Tibial artery (tissue), 4 donors: Measurements from ENCODE around the gene CDC14B.

Experiments
- DNase-seq, 2 donors: peaks; one replicate each; pipeline ENCODE4 v3.0.0-alpha.2; 2019
- H3K27ac ChIP-seq, 2 donors: fragments of 200-600 bp; sonication (generic) in 1 of 2; 1 replicate in 1 of 2; 2 replicates in 1 of 2; pipeline ENCODE4 v1.5.1; 2018 to 2019; ENCODE audit warnings: mild to moderate bottlenecking in 1 of 2
- H3K27me3 ChIP-seq, 2 donors: fragments of 200-600 bp; sonication (generic) in 1 of 2; one replicate each; pipeline versions ENCODE4 v1.5.1 to v1.6.0; 2016 to 2019
- H3K36me3 ChIP-seq, 3 donors: fragments of 200-600 bp; sonication (generic) in 2 of 3; one replicate each; pipeline ENCODE4 v1.5.1; 2016 to 2019; ENCODE audit warnings: mild to moderate bottlenecking in 2 of 3
- H3K4me1 ChIP-seq, 4 donors: fragments of 200-600 bp; sonication (generic) in 2 of 4; 1 replicate in 3 of 4; 2 replicates in 1 of 4; pipeline ENCODE4 v1.5.1; 2016 to 2019
- H3K4me3 ChIP-seq, 2 donors: fragments of 200-600 bp; sonication (generic) in 1 of 2; 1 replicate in 1 of 2; 2 replicates in 1 of 2; pipeline ENCODE4 v1.5.1; 2018 to 2019; ENCODE audit warnings: mild to moderate bottlenecking in 2 of 2
- H3K9me3 ChIP-seq, 3 donors: fragments of 200-600 bp; sonication (generic) in 1 of 3; one replicate each; pipeline ENCODE4 v1.5.1; 2016 to 2019
- CTCF ChIP-seq, 2 experiments: fragments of 200-600 bp in 1 of 2; fragments of 450-650 bp in 1 of 2; IDR thresholded peaks; one replicate each; pipeline ENCODE4 v1.5.1; 2017 to 2019; ENCODE audit warnings: antibody characterized with exemption in 2 of 2, mild to moderate bottlenecking in 1 of 2, moderate library complexity in 1 of 2
- intact Hi-C: fragments of 100-400 bp; cut with DNase I; formaldehyde crosslinking; loops from one replicate; pipeline ENCODE4 v1.15.0; 2023; ENCODE audit warnings: low total_unique reads

Gene CDC14B

GRCh38 chr9:96502539-96503373, 116.9 kb downstream of the CDC14B start:
- peaks cover 0 to 63% (median 21%) of the 10 kb centered on the region in 4 donors for H3K4me1 ChIP-seq
- peaks cover 0 to 9% (median 8%) of the 10 kb centered on the region in 3 donors for H3K36me3 ChIP-seq
- no peak for TF ChIP-seq CTCF (IDR thresholded peaks at IDR 0.05)
- H3K27me3 ChIP-seq, result no peaks in the 10 kb centered on the region
- intact Hi-C loops, result no loop called here
- H3K27ac ChIP-seq, result peak overlapping the region in 1 of 2 donors; percentile 43
- DNase-seq, result peak; percentile 57 to 64
- no peak overlapping the region for H3K4me3 ChIP-seq
- H3K9me3 ChIP-seq, result no peaks in the 10 kb centered on the region

GRCh38 chr9:96501633-96502538, 117.8 kb downstream of the CDC14B start:
- intact Hi-C loops, result no loop called here

GRCh38 chr9:96500696-96501632, 118.7 kb downstream of the CDC14B start:
- DNase-seq, result peak in 1 of 2 donors; percentile 29

More at GRCh38 chr9:96501633-96502538, 117.8 kb downstream of the CDC14B start:
- no peaks in the 10 kb centered on the region for H3K9me3 ChIP-seq
- H3K27me3 ChIP-seq, result no peaks in the 10 kb centered on the region
- H3K36me3 ChIP-seq, result peaks cover 0 to 9% (median 8%) of the 10 kb centered on the region in 3 donors
- peak overlapping the region in 1 of 2 donors; percentile 43 for H3K27ac ChIP-seq
- peaks cover 0 to 61% (median 20%) of the 10 kb centered on the region in 4 donors for H3K4me1 ChIP-seq
- no peak for TF ChIP-seq CTCF (IDR thresholded peaks at IDR 0.05)
- no peak overlapping the region for H3K4me3 ChIP-seq
- DNase-seq, result peak in 1 of 2 donors; percentile 39

GRCh38 chr9:96499257-96499656, 120.4 kb downstream of the CDC14B start:
- no peaks in the 10 kb centered on the region for H3K9me3 ChIP-seq
- no peak overlapping the region for H3K4me3 ChIP-seq
- H3K27me3 ChIP-seq, result no peaks in the 10 kb centered on the region
- H3K36me3 ChIP-seq, result peaks cover 3 to 24% (median 21%) of the 10 kb centered on the region in 3 donors
- peak in 1 of 2 donors; percentile 58 for DNase-seq
- no peak for TF ChIP-seq CTCF (IDR thresholded peaks at IDR 0.05)
- H3K27ac ChIP-seq, result no peak overlapping the region
- intact Hi-C loops, result no loop called here
- H3K4me1 ChIP-seq, result peaks cover 0 to 39% (median 13%) of the 10 kb centered on the region in 4 donors

More at GRCh38 chr9:96500696-96501632, 118.7 kb downstream of the CDC14B start:
- intact Hi-C loops, result no loop called here
- H3K4me1 ChIP-seq, result peaks cover 0 to 55% (median 19%) of the 10 kb centered on the region in 4 donors
- TF ChIP-seq CTCF (IDR thresholded peaks at IDR 0.05), result no peak
- H3K36me3 ChIP-seq, result peaks cover 2 to 17% (median 16%) of the 10 kb centered on the region in 3 donors
- H3K4me3 ChIP-seq, result no peak overlapping the region
- no peaks in the 10 kb centered on the region for H3K27me3 ChIP-seq
- peak overlapping the region in 1 of 2 donors; percentile 43 for H3K27ac ChIP-seq
- no peaks in the 10 kb centered on the region for H3K9me3 ChIP-seq
